GM12878 (cell line): Measurements from ENCODE around the gene CENPF.

Experiments
- ATF7 ChIP-seq: fragments of 450-650 bp; IDR thresholded peaks from 2 replicates; pipeline ENCODE4 v1.6.1; 2016; ENCODE audit warnings: low read depth, mild to moderate bottlenecking
- CBX3 ChIP-seq: fragments of 200-600 bp; sonication (generic); IDR thresholded peaks from 2 replicates; pipeline ENCODE4 v1.6.1; 2016; ENCODE audit warnings: low read depth, borderline replicate concordance
- CHD1 ChIP-seq: IDR thresholded peaks from 2 replicates; pipeline ENCODE4 v1.6.1; 2012; ENCODE audit warnings: low read depth, low read length, improper control_type of control experiment
- EP300 ChIP-seq, 2 experiments: fragments of 150-350 bp in 1 of 2; IDR thresholded peaks; 2 replicates each; pipeline ENCODE4 v1.6.1; 2011 to 2012; ENCODE audit warnings: low read depth in 2 of 2, low read length in 2 of 2, borderline replicate concordance in 1 of 2, improper control_type of control experiment in 1 of 2, inconsistent platforms in 1 of 2; ENCODE audit not compliant: control insufficient read depth in 1 of 2
- EZH2 ChIP-seq: IDR thresholded peaks from 2 replicates; pipeline ENCODE4 v1.6.1; 2012; ENCODE audit warnings: low read depth, mild to moderate bottlenecking, control low read depth, inconsistent platforms, low read length, borderline replicate concordance; ENCODE audit not compliant: control insufficient read depth
- PAX8 ChIP-seq: fragments of 450-650 bp; IDR thresholded peaks from 2 replicates; pipeline ENCODE4 v1.6.1; 2017; ENCODE audit warnings: mild to moderate bottlenecking, moderate library complexity
- POLR2A ChIP-seq: IDR thresholded peaks from 2 replicates; pipeline ENCODE4 v1.6.1; 2011; ENCODE audit warnings: low read depth, mild to moderate bottlenecking, low read length
- SREBF1 ChIP-seq: IDR thresholded peaks from 2 replicates; pipeline ENCODE4 v1.6.1; 2012; ENCODE audit warnings: mild to moderate bottlenecking, low read length
- TCF7 ChIP-seq: IDR thresholded peaks from 2 replicates; pipeline ENCODE4 v1.6.1; 2014; ENCODE audit warnings: antibody characterized with exemption, borderline replicate concordance
- ZNF24 ChIP-seq: fragments of 450-650 bp; IDR thresholded peaks from 2 replicates; pipeline ENCODE4 v1.6.1; 2017; ENCODE audit warnings: antibody characterized with exemption, mild to moderate bottlenecking
- ZNF274 ChIP-seq: IDR thresholded peaks from one replicate; pipeline ENCODE4 v1.8.0; 2011; ENCODE audit not compliant: insufficient read length, insufficient read depth
- TF ChIP-seq, protein P1 (sequence below), 3 experiments: IDR thresholded peaks in 2 of 3; conservative IDR thresholded peaks in 1 of 3; 2 replicates each; pipeline ENCODE4 v1.5.1; 2011; ENCODE audit warnings: low read depth in 3 of 3, low read length in 3 of 3, mild to moderate bottlenecking in 3 of 3, control low read depth in 2 of 3, moderate library complexity in 2 of 3, inconsistent platforms in 1 of 3, mixed read lengths in 1 of 3; ENCODE audit not compliant: control insufficient read depth in 2 of 3, insufficient read depth in 1 of 3; ENCODE audit errors: extremely low read depth in 1 of 3

DNA sequence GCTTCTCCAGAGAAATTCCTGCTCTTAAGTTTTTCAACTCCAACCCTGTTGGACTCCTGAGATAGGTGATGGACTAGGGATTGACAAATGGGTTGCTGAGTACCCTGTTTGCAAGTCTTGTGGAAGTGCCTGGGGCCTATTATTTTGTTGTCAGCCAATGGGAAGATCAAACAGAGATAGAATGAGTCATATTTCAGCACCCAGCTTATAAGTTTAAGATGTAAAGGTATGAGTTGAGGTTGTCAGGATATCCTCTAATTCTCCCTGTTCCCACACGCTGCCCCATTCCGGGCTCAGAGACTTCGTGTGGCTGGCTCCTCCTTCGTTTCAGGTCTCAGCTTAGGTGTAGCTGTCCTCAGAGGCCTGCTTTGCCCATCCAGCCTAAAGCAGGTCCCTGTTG, 91.8 kb downstream of the CENPF start:
- TF ChIP-seq, protein P1, sequence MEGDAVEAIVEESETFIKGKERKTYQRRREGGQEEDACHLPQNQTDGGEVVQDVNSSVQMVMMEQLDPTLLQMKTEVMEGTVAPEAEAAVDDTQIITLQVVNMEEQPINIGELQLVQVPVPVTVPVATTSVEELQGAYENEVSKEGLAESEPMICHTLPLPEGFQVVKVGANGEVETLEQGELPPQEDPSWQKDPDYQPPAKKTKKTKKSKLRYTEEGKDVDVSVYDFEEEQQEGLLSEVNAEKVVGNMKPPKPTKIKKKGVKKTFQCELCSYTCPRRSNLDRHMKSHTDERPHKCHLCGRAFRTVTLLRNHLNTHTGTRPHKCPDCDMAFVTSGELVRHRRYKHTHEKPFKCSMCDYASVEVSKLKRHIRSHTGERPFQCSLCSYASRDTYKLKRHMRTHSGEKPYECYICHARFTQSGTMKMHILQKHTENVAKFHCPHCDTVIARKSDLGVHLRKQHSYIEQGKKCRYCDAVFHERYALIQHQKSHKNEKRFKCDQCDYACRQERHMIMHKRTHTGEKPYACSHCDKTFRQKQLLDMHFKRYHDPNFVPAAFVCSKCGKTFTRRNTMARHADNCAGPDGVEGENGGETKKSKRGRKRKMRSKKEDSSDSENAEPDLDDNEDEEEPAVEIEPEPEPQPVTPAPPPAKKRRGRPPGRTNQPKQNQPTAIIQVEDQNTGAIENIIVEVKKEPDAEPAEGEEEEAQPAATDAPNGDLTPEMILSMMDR (IDR thresholded peaks at IDR 0.05 in 2 of 3, conservative IDR thresholded peaks at IDR 0.05 in 1 of 3; ENCODE audit: control insufficient read depth in 2 of 3, extremely low read depth in 1 of 3, insufficient read depth in 1 of 3, low read depth in 3 of 3, low read length in 3 of 3) = no peak
- no peak for TF ChIP-seq ZNF274
- TF ChIP-seq SREBF1 = no peak
- TF ChIP-seq POLR2A = no peak
- no peak for TF ChIP-seq EZH2
- no peak for TF ChIP-seq CBX3
- TF ChIP-seq ATF7 = no peak
- no peak for TF ChIP-seq TCF7
- TF ChIP-seq ZNF24 = no peak
- TF ChIP-seq CHD1 = no peak
- no peak for TF ChIP-seq EP300 (IDR thresholded peaks at IDR 0.05; ENCODE audit: borderline replicate concordance in 1 of 2, control insufficient read depth in 1 of 2, low read depth in 2 of 2, low read length in 2 of 2)
- TF ChIP-seq PAX8 = no peak
